ENCODE data around the gene SHANK1.

Gene SHANK1

DNA sequence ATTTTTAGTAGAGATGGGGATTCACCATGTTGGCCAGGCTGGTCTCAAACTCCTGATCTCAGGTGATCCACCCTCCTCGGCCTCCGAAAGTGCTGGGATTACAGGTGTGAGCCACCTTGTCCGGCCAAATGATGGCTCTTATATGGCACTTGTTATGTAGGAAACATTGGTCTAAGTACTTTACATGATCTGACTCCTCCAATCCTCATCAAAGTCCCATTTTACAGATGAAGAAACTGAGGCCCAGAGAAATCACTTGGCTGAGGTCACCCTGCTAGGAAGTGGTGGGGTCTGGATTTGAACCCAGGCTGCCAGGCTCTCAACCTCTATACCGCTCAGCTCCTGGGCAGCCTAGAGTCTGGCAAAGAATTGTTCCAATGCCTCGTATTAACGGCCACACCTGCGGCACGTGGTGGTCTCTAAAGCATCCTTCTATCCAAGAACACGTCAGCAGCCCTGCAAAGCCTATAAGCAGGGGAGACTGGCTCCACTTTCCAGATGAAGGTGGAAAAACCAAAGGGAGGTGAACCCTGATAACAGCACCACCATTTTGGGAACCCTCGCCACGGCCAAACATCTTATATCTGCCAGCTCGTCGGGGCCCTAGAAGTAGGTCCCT is 18.1 kb downstream of the SHANK1 start:
- H3K4me3 ChIP-seq (ENCODE audit: low read depth, low read length), result no peak overlapping the region
- TF ChIP-seq, protein P1, sequence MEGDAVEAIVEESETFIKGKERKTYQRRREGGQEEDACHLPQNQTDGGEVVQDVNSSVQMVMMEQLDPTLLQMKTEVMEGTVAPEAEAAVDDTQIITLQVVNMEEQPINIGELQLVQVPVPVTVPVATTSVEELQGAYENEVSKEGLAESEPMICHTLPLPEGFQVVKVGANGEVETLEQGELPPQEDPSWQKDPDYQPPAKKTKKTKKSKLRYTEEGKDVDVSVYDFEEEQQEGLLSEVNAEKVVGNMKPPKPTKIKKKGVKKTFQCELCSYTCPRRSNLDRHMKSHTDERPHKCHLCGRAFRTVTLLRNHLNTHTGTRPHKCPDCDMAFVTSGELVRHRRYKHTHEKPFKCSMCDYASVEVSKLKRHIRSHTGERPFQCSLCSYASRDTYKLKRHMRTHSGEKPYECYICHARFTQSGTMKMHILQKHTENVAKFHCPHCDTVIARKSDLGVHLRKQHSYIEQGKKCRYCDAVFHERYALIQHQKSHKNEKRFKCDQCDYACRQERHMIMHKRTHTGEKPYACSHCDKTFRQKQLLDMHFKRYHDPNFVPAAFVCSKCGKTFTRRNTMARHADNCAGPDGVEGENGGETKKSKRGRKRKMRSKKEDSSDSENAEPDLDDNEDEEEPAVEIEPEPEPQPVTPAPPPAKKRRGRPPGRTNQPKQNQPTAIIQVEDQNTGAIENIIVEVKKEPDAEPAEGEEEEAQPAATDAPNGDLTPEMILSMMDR (IDR thresholded peaks at IDR 0.05; ENCODE audit: borderline replicate concordance, insufficient read depth, low read depth, low read length), result no peak

DNA sequence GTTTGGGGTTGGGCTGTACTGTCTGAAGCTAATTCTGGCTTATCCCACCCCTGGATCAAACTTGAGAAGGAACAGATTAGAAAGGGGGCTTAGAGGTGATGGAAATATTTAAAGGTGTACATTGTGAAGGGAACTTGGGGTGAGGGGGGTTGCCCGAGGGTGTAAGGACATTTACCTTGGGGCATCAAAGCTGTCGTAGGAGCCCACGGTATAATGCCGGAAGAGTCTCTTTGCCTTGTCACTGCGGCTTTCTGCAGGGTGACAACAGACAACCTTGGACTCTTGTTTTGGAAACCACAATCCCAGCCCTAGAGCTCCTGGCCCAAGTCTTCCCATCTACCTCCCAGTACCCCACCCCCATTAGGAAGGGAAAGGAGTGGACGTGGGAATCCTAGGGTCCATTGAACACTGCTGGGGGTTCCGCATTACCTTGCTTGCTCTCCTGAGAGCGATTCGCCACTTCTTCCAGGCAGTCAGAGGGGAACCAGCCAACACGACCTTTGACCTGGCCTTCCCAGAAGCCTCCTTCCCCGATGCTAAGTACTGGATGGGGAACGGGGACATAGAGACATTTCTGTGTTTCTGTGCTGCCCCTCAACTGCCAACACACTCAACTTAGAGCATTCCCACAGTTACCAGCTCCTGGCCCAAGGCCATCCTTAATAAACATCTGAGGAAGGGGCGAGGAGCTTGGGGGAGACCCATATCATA is 22.0 kb downstream of the SHANK1 start:
- no peak overlapping the region for H3K4me3 ChIP-seq (ENCODE audit: low read depth, low read length)
- TF ChIP-seq, protein P1 (IDR thresholded peaks at IDR 0.05; ENCODE audit: borderline replicate concordance, insufficient read depth, low read depth, low read length), result no peak

DNA sequence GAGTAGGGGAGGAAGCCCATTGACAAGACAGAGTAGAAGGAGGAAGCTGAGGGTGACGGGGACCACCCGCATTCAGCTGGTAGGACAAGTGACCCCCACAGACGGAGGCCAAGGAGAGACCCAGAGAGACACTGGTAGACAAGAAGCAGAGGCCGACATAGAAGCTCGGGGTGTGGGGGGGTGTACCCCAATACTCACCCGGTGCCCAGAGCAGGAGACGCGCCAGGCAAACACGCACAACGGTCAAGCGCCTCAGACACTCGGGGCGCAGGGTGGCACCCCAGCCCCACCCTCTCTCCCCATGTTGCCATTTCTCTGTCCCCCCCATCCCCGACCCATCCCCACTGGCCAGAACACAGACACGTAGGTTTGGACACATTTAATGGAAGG is 23.5 kb downstream of the SHANK1 start:
- no peak overlapping the region for H3K4me3 ChIP-seq (ENCODE audit: low read depth, low read length)
- TF ChIP-seq, protein P1 (IDR thresholded peaks at IDR 0.05; ENCODE audit: borderline replicate concordance, insufficient read depth, low read depth, low read length), result no peak

DNA sequence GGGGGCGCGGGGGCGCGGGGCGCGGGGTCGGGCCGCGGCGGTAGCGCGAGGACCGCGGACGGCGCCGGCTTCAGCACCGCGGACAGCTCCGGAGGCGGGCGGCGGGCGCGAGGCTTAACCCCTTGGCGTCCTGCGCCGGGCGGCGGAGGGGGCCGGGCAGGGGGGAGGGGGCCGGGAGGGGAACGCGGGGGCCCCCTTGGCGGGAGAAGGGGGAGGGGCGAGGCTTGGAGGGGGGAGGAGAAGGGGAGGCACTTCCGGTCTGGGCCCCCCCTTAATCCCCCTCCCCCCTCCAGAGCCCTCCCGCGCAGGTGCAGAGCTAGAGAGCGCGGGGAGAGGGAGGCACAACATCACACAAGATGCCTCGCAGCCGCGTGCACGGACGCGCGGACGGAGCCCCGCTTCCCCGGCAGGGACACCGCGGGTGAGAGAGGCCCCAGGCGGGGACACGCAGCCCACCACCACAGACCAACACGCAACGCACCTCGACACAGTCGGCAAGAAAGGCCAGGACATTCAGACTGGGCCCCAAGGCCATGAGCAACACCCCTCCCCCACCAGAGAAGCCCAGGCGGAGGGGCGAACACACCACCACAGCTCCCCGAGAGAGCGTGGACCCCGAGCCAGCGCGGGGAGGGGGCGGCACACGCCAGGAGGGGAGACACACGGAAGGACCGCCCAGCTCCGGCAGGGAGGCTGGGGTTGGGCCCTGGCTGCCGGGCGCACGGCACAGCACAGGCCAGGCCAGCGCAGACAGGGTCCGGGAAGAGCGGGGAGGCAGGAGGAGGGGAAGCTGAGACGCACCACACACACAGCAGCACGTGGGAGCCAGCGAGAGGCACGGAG is 24.1 kb downstream of the SHANK1 start:
- TF ChIP-seq, protein P1 (IDR thresholded peaks at IDR 0.05; ENCODE audit: borderline replicate concordance, insufficient read depth, low read depth, low read length), result no peak
- no peak overlapping the region for H3K4me3 ChIP-seq (ENCODE audit: low read depth, low read length)

DNA sequence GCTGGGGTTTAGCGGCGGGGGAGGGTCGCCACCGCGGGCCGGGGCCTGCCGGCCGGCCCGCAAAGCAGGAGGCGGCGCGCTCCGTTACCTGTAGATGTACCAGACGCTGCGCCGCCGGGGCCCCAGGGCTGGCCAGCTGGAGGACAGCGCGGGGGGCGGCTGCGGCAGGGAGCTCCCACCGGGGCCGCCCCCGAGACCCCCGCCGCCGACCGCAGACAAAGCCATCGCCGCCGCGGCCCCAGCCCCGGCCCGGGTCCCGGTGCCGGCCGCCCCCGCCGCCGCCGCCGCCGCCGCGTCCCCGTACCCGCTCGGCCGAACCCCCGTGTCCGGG is 24.8 kb downstream of the SHANK1 start:
- TF ChIP-seq, protein P1 (IDR thresholded peaks at IDR 0.05; ENCODE audit: borderline replicate concordance, insufficient read depth, low read depth, low read length), result no peak
- H3K4me3 ChIP-seq (ENCODE audit: low read depth, low read length), result no peak overlapping the region

DNA sequence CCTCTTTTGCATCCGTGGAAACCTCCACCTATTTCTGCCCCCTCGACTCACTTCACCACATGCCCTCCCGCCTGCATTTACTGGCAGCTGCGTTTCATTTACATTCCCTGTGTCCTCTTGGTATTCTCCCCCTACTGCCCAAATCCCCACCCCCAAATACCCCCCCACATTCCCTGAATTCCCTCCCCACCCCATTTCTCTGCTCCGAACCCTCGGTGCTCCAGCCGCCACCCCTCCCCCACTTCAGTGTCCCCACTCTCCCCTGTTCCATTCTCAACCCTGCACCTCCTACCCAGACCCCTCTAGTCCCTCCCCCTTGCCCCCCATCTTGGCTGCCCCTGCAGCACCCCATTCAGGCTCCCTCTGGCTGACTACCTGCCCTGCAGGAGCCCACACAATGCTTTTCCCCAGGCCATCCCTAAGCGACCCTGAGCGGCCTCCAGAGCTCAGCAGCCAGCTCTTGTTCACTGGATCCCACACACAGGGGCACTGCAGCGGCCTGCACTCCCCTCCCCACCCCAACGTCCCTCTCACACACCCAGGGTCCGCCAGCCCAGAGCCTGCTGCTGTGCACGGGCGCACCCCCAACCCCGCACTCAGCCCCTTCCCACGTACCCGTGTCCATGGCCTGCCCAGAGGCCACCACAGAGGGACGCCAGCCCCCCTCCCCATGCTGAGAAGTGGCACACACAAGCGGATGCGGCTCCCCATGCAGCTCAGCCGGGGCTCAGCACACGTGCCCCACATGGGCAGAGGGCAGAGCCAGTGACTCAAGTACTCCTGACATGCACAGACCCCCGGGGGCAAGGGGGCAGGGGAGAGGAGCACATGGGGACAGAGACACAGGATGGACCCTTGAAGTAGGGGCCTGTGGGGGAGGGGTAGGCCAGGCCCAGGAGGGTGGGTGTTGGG is 26.3 kb downstream of the SHANK1 start:
- H3K4me3 ChIP-seq (ENCODE audit: low read depth, low read length), result no peak overlapping the region
- TF ChIP-seq, protein P1 (IDR thresholded peaks at IDR 0.05; ENCODE audit: borderline replicate concordance, insufficient read depth, low read depth, low read length), result no peak
